Mesothelial cell of epicardium (in vitro differentiated cells): ENCODE measurements around the gene FOSB. TPM values are rescaled to one million over a fixed set of nuclear protein-coding genes. Genes with fewer than 3 reads are reported as not detected.

ENCODE experiments used
- DNase-seq, 2 experiments: peaks; one replicate each; pipeline ENCODE4 v3.0.0; 2021; ENCODE audit warnings: low spot score in 2 of 2; ENCODE audit not compliant: unreplicated experiment in 2 of 2
- H3K27ac Mint-ChIP-seq: 2 replicates; pipeline ENCODE4 v1.8.0; 2021; ENCODE audit warnings: mixed read lengths
- H3K27me3 Mint-ChIP-seq: 2 replicates; pipeline ENCODE4 v1.8.0; 2021; ENCODE audit warnings: low read depth, mixed read lengths
- H3K36me3 Mint-ChIP-seq: 2 replicates; pipeline ENCODE4 v1.8.0; 2021; ENCODE audit warnings: mixed read lengths
- H3K4me1 Mint-ChIP-seq: 2 replicates; pipeline ENCODE4 v1.8.0; 2021; ENCODE audit warnings: mixed read lengths
- H3K4me3 Mint-ChIP-seq: 2 replicates; pipeline ENCODE4 v1.8.0; 2021; ENCODE audit warnings: mild to moderate bottlenecking, moderate library complexity, mixed read lengths
- H3K9me3 Mint-ChIP-seq: 2 replicates; pipeline ENCODE4 v1.8.0; 2021; ENCODE audit warnings: mixed read lengths
- total RNA-seq: library from RNA; stranded (reverse); gene quantifications from 3 replicates; pipeline ENCODE4 v1.2.1, GENCODE V29; 2021
- TF ChIP-seq, protein P1 (sequence below): fragments of 200-600 bp; sonication (generic); IDR thresholded peaks from one replicate; pipeline ENCODE4 v1.5.0; 2021; ENCODE audit warnings: antibody characterized with exemption; ENCODE audit not compliant: unreplicated experiment

FOSB gene
- total RNA-seq, 1 donor from 2014 or later, result 272 TPM

DNA sequence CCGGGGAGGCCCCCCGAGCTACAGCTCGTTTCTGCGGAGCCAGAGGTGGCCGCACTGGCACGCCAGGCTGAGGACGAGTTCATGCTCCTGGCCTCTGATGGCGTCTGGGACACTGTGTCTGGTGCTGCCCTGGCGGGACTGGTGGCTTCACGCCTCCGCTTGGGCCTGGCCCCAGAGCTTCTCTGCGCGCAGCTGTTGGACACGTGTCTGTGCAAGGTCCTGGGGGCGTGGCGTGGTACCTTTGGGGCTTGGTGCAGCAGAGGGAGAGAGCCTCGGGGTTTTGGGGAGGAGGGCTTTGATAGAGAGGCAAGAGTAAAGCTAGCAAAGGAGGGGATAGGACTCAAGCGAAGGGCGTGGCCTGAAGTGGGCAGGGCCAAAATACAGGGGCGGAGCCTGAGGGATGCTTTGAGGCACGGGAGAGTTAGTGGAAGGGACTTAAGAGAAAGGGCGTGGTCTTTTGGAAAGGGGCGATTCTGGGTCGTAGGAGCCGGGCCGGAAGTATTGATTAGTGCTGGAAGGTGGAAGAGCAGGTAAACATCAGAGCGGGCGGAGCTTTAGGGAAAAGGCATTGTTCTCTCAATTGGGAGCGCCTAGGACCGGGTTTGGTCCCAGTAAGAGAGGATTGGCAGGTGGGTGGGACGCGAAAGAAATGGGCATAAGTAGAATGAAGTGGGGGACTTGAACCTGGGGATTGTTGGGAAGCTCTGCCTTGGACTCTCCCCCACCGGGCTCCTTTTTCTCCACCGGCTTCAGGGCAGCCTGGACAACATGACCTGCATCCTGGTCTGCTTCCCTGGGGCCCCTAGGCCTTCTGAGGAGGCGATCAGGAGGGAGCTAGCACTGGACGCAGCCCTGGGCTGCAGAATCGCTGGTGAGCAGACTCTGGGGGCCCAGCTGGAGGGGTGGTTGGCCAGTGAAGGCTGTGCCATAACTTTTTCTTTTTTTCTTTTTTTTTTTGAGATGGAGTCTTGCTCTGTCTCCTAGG is 31.7 kb downstream of the FOSB start:
- Mint-ChIP-seq H3K4me1 (peaks cover 16% of the 10 kb centered on the region), H3K27me3 (peaks cover 65% of the 10 kb centered on the region), H3K27ac (no peak overlapping the region)

DNA sequence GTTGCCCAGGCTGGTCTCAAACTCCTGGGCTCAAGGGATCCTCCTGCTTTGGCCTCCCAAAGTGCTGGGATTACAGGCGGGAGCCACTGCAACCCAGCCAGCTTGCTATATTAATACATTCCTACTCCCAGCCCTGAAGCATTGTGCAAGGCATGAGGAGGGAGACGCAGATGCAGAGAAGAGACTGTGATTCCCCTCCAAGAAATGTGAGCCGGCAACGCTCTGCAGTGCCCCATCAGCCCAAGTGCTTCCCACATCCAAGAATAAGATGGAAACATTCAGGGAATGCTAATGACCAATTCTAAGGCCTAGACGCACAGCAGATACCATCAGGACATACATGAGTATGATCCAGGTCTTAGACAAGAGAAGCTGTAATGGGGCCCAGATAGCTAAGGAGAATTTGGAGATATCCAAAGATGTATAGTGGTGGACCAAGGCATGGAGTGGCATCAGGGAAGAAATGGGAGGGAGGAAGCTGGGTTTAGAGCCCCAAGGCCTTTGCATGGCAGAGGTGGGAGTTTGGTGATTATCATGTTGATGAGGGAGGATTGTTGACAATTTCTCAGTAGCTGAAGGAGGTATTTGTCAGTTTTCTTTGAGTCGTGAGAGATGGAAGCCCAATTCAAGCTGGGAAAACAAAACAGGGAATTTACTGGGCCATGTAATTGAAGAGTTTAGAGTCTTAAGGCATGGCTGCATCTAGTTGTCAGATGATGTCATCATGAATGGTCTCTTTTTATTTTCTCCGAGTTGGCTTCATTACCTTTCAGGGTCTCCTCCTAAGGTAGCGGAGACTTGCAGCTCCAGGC is 33.3 kb downstream of the FOSB start:
- no peak overlapping the region for H3K27ac Mint-ChIP-seq
- peaks cover 16% of the 10 kb centered on the region for H3K4me1 Mint-ChIP-seq
- H3K9me3 Mint-ChIP-seq, result no peaks in the 10 kb centered on the region
- H3K36me3 Mint-ChIP-seq, result no peaks in the 10 kb centered on the region
- no peak for DNase-seq
- H3K4me3 Mint-ChIP-seq, result no peak overlapping the region
- H3K27me3 Mint-ChIP-seq, result peaks cover 56% of the 10 kb centered on the region
- TF ChIP-seq, protein P1, sequence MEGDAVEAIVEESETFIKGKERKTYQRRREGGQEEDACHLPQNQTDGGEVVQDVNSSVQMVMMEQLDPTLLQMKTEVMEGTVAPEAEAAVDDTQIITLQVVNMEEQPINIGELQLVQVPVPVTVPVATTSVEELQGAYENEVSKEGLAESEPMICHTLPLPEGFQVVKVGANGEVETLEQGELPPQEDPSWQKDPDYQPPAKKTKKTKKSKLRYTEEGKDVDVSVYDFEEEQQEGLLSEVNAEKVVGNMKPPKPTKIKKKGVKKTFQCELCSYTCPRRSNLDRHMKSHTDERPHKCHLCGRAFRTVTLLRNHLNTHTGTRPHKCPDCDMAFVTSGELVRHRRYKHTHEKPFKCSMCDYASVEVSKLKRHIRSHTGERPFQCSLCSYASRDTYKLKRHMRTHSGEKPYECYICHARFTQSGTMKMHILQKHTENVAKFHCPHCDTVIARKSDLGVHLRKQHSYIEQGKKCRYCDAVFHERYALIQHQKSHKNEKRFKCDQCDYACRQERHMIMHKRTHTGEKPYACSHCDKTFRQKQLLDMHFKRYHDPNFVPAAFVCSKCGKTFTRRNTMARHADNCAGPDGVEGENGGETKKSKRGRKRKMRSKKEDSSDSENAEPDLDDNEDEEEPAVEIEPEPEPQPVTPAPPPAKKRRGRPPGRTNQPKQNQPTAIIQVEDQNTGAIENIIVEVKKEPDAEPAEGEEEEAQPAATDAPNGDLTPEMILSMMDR, result no peak

More for the DNA sequence above, 31.7 kb downstream of the FOSB start:
- Mint-ChIP-seq H3K4me3 (no peak overlapping the region), H3K36me3 (no peaks in the 10 kb centered on the region), H3K9me3 (no peaks in the 10 kb centered on the region)
- TF ChIP-seq, protein P1, result no peak
- DNase-seq, result no peak

DNA sequence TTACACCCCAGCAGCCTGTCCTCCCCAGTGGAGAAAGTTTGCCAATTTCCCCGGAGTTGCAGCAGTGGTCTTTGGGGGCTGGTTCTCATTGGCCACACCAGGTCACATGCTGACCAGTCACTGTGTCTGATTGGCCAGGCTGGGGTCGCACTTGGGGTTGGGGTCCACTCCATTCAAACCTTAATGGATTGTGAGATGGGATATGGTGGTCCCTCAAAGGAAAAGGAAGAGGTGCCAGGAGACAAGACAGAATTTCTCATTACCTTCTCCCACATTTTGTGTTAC is 33.9 kb downstream of the FOSB start:
- Mint-ChIP-seq H3K27me3 (peaks cover 55% of the 10 kb centered on the region), H3K36me3 (no peaks in the 10 kb centered on the region), H3K4me3 (no peak overlapping the region), H3K4me1 (peaks cover 16% of the 10 kb centered on the region), H3K9me3 (no peaks in the 10 kb centered on the region), H3K27ac (no peak overlapping the region)
- TF ChIP-seq, protein P1, result no peak
- DNase-seq, result no peak

DNA sequence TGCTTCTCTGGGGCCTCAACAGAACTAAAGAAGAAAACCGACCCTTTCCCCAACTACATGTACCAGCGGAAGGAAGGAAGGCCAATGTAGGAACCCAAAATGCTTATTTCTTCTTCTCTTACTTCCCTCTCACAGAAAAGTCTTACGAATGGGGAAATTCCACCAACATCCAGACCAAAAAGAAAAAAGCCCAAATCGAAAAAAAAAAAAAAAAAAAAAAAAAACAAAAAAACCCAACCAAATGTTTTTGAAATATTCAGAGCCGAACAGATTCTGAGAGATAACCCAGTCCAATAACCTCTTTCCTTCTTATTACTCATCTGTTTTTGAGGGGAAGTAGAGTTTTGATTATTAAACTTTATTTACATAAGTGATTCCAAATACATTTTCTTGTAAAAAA is 34.3 kb downstream of the FOSB start:
- TF ChIP-seq, protein P1, result no peak
- no peaks in the 10 kb centered on the region for H3K9me3 Mint-ChIP-seq
- H3K27ac Mint-ChIP-seq, result no peak overlapping the region
- H3K4me3 Mint-ChIP-seq, result no peak overlapping the region
- peaks cover 14% of the 10 kb centered on the region for H3K4me1 Mint-ChIP-seq
- H3K27me3 Mint-ChIP-seq, result peaks cover 53% of the 10 kb centered on the region
- no peak for DNase-seq
- no peaks in the 10 kb centered on the region for H3K36me3 Mint-ChIP-seq

DNA sequence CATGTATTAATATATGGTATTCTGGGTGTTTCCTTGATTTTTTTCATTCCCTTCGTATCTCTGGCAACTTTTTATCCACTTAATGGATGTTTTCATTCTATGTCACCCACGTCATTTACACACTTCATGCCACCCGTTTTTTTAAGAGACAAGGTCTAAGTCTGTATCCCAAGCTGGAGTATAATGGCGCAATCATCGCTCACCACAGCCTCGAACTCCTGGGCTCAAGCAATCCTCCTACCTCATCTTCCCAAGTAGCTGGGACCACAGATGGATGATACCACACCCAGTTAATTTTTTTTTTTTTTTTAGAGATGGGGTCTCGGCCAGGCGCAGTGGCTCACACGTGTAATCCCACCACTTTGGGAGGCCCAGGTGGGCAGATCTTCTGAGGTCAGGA is 36.1 kb downstream of the FOSB start:
- Mint-ChIP-seq H3K27me3 (peaks cover 36% of the 10 kb centered on the region), H3K36me3 (no peaks in the 10 kb centered on the region), H3K4me3 (no peak overlapping the region), H3K27ac (no peak overlapping the region), H3K9me3 (no peaks in the 10 kb centered on the region), H3K4me1 (peaks cover 7% of the 10 kb centered on the region)
- no peak for DNase-seq
- TF ChIP-seq, protein P1, result no peak
